ENCODE measurements around the gene TNFSF11.

- no peak for TF ChIP-seq CTCF (IDR thresholded peaks at IDR 0.05; ENCODE audit: low read length)
- TF ChIP-seq EZH2phosphoT487 (IDR thresholded peaks at IDR 0.05; ENCODE audit: low read length): no peak
These were observed 79.7 kb downstream of the TNFSF11 start for GRCh38 chr13:42653679-42654078.
